DMS114 treated with DMSO at 0.1 percent for 48 hours (cell line): ENCODE data around the gene FOXQ1.
"Not testable (repeated sequence)": the region's sequence is repeated elsewhere in the genome, so short reads cannot be mapped to it uniquely, and the experiment has no call there.

Experiments used
- DNase-seq: peaks from one replicate; lab custom pipeline; 2025; ENCODE audit not compliant: unreplicated experiment; lab: John Stamatoyannopoulos, UW

FOXQ1 gene

DNA sequence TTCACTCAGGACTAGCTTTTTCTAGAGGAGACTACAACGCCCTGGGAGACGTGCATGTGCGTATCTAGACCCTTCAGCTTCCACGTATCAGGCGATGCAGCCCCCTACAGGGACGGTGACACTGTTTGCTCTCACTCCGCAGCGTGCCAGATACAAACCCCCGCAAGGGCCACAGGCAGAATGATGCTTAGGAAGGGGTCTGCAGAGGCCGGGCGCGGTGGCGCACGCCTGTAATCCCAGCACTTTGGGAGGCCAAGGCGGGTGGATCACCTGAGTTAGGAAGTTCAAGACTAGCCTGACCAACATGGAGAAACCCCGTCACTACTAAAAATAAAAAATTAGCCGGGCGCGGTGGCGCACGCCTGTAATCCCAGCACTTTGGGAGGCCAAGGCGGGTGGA lies 6.7 kb downstream of the FOXQ1 start:
- not testable (repeated sequence) for DNase-seq

DNA sequence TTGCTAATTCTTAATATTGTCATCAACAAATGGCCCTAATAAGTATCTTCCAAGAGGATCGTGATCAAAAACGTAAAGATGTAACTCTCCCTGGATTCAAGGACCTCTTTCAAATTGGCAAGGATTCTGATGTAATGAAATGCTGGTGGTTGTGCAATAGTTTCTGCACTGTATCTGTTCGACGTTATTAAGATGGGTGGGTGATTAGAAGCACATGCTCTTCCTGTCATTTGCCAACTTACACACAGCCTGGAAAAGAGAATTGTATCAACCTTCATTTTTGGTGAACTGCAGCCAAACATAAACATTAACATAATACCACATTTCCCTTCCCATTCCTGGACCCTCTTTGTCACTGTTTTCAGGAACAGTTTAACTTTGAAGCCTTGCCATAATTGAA lies 9.8 kb downstream of the FOXQ1 start:
- DNase-seq, result no peak

DNA sequence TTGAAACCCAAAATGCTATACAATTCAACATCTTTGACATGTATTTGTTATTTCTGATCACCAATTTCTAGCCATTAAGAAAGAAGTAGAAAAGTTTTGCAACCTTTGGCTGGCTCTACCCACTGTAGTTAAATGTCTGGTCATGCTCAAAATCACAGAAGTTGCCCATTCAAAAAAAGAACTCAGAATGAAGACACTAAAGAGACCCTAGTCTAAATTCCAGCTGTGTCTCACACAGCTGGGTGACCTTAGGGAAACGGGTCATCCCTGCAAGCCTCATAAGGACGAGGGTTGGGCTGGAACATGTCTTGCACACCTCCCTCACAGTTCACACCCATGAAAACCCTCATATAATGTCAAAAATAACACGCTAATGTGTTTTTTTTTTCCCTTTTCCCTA lies 10.3 kb downstream of the FOXQ1 start:
- DNase-seq, result no peak

DNA sequence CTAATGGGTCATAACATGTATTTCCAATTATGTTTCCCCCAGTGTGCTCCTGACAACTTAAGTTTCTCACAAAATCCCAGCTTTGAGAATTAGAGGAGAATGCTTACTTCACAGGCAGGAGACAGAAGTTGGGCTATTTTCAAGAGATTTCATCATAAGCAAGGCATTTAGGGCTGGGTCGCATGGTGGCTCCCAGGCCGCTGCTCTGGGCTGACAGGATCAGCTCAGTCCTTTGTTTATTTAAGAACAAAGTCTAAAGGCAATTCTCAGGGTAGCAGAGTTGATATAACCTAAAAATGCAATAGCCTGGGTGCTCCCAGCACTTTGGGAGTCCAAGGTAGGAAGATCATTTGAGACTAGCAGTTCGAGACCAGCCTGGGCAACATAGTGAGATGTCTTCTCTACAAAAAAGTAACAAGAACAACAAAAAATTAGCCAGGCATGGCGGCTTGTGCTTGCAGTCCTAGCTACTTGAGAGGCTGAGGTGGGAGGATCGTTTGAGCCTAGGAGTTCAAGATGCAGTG lies 10.9 kb downstream of the FOXQ1 start:
- no peak for DNase-seq

DNA sequence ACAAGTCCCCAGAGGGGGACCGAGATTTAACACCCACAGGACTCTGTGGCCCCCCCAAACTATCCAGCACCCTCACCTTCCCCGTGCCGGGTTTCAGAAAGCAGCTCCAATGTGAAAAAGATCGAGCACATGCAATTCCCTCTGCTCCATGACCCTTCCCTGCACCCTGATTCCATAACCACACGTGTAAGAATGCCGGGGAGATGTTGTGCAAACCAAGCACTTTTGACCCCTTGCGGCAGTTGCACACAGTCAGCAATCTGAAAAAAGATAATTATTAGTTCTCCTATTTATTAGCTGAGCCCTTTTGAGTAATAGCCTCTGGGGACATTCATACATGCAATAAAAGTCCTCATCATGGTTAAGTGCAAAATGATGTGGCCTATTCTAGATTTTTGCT lies 13.0 kb downstream of the FOXQ1 start:
- DNase-seq, result no peak

DNA sequence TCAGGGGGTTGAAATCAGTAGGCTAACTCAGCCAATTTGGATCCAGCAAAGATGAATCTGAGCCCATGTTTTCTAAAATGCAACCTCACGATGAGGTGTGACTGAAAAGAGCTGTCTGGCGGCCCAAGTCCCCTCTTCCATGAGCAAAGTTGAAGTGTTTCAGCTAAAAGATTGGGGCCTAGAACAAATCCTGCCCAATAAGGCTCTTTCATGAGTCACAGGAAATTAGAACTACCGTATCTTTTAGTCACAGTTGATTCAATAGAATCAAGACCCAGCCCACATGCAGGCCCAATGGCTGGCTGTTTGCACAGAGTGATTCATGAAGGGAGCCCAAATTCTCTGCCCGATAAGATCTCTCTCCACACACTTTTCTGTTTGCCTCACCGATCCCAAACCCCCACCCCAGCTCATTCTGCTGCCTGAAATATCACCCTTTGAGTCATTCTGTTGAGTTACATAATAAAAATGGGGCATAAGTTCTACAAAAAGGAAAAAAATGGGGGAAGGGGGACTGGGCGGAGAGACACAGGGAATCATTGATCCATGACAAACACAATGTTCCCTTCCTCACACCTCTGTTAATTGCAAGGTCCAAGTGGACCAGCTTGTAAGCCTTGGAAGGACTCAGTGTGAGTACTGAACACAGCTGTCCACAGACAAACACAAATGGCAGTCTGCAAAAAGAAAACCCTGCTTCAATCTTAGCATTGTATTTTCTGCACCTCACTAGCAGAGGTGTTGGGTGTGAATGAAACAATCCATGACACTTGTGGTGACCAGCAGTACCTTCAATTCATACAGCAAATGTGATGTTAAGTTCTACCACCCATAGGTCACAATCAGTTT lies 13.8 kb downstream of the FOXQ1 start:
- DNase-seq, result no peak

DNA sequence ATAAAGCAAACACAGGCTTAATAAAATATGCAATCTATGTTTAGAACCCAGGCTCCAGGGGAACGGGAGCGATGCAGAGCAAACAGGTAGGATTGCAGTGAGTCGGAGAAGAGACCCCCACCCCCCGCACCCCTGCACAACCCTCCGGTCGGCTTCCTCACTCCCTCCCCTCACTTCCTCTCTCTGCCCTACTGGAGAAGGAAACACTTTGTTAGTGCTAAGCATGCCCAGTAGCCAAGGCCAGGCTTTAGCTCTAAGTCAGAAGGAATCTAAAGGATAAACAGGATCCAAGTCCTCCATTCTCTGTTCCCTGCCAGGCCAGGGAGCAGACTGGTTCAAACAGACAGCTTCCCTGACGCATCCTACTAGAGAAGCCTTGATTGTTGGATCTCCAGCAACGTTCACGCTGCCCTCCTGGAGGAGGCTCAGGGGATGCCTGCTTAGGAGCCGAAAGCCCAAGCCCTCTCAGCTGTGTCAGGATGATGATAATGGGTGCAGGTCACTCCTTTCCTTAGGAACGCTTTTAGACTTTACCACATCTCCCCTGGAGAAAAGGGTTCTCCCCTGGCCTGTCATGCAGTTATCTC lies 14.7 kb downstream of the FOXQ1 start:
- no peak for DNase-seq

DNA sequence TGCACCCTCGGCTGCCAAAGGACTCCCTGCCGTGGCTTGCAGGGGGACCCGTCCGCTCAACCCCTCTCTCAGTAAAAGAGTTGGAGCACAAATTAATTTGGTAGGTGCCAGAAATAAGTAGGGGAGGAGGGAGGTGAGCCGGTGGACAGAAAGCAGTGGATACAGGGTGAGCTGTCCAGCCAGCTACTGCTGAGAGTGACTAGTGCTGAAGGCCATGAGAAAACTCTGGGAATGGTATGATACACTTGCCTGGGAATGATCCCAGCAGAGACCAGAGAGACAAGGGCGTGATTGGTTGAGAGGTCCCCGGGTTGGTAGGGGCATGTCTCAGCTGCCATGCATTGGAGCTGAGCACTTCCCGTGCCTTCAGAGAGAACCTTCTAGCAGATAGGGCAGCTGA lies 15.7 kb downstream of the FOXQ1 start:
- DNase-seq, result no peak

DNA sequence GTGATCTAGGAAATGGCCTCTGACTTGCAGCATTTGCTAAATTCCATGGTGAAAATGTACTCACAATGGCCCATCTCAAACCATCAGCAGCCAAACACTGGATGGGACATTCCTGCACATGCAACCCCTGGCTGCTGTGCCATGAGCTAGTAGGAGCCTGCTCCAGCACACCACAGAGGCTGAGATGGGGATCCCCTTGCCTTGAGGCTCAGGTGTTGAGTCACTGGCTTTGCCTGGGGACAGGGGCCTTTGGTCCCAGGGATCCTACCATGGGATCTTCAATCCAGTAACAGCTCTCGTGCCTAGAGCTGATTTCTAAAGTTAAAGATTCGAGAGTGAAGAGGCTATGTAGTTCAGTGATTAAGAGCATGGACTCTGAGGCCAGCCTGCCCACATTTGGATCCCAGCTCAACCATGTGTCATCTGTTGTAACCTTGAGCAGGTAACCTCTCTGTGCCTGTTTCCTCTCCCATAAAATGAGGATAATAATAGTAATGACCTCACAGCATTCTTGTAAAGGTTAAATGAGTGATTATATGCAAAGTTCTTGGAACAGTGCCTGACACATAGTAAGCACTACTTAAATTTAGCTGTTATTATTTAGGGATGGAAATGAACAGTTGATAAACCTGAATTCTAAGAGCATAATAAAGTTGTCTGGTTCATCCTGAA lies 16.4 kb downstream of the FOXQ1 start:
- DNase-seq, result no peak

DNA sequence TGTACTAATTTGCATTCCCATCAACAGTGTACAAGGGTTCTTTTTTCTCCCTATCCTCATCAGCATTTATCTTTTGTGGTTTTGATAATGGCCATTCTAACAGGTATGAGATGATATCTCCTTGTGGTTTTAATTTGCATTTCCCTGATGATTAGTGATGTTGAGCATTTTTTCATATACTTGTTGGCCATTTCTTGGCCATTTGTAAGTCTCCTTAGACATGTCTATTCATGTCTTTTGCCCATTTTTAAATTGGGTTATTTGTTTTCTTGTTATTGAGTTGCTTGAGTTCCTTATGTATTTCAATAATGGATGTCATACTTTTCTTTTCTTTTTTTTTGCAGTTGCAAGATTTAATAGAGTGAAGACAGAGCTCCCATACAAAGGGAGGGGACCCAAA lies 17.8 kb downstream of the FOXQ1 start:
- DNase-seq, result no peak

DNA sequence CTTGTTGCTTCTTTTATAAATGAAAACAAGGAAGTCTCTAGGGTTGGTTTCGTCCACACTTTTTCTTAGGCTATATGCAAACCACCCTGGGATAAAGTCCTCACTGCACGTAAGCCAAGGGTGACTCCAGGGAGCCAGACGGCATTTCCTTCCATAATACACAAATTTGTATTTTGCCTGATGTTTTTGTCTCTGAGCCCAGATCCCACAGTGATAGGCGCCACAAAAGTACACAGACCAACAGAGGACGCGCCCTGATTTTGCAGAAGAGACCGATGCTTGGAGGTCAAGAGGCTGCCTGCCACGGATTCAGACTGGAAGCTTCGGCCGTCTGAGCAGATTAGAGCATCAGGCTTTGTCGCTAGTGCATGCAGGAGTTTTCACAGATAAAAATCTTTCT lies 22.8 kb downstream of the FOXQ1 start:
- no peak for DNase-seq

DNA sequence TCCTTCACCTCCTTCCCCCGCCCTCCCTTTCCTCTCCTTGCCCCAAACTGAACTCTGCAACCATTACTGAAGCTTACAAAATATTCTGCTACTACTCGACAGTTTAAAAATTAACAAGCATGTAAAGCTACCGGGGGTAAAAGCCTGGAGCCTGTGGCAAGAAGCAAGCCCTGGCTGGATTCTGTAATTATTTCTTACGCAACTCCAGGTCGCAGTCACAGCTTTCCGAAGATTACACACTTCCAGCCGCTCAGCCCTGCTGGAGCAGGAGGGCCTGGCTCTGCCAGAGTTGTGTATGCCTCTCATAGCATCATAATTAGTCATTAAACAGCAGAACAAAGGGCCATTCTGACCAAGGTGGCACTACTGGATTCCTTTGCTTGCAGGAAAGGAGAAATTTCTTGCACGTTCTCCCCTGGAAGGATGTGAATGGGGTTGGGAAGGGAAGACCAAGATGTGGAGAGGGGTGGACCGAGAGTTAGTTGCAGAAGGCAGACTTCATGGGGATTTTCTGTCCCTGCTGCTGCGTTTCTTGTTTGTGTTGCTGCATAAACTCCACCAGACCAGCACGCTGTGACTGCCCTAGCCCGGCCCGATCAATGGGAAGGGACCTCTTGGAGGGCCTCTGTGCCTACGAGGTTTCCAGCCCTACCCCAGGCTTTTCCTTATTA lies 23.6 kb downstream of the FOXQ1 start:
- DNase-seq, result no peak

DNA sequence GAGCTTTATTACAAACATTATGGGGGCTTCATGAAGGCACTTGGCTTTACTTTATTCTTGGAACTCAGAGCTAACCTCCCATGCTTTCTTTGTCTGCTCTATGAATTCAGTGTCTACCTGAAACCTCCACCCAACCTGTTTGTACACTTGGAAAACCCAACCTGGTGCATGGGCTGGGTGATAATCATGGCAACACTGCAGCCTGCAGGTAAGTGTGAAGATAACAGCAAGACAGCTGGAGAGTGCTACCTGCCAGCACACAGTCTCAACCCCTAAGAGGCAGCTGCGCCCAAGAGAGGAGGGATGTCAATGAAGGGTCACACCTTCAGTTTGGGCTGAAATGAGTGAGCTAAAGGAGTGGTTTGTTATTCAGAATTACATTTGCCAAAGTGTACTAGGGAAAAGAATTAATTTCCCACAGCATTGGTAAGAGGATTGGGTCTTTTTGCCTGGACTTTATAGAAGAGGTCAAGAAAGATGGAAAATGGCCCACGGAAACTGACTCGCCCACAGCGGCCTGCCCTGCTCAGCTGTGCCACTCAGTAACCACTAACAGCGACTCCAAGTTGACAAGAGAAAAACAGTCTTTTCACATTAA lies 24.4 kb downstream of the FOXQ1 start:
- no peak for DNase-seq

DNA sequence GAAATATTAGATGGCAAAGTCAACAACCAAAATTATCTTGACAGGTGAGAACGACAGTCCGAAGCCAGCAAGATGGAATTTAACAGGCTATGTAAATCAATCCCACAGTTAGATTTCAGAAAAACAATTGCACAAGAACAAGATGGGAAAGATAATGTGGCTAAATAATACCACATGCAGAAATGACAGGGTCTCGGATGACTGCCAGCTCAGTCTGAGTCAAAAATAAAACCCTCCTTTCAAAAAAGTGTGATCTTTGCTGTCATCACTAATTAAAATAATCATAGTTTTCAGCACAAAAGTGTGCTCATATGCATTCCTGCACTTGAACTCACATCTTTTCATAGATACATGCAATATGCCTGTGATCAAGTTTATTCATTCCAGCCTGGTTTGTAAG lies 25.9 kb downstream of the FOXQ1 start:
- DNase-seq, result no peak

DNA sequence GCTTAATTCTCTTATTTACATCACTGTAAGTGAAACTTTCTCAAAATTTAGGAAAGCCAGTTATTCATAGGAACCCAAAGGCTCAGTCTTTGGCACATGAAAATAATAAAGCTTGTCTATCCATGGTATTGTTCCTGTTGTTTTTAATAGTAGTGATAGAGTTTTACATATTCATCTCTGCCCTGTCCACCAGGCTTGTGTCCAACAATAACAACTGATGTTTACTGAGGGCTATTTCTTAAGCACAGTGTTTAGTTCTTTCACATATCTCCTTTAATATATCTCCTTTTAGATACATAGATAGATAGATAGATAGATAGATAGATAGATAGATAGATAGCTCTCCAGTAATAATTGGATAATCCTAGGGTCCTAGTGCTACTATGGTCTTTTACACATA lies 34.2 kb downstream of the FOXQ1 start:
- no peak for DNase-seq

DNA sequence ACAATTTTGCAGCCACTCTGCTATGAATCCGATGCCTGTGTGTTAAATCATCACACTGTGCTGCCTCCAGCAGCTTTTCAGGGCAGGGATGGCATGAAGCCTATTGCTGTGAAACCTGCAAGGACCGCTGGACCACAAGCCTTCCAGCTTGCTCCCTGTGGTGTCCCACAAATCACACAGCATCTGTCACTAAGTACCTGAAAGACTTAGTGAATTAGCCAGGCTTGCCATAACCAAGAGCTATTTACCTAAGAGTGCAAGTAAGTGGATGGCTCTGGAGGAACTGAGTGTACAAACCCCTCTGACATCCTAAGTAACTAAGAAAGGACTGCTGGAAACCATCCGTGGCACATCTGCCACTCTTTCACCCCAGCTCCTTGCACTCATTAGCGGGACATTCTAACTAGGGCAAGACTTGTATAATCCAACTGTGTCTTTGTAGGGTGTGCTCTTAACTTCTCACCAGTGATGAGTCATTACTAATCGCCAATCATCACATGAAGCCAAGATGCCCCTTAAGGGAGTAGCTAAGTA lies 34.7 kb downstream of the FOXQ1 start:
- no peak for DNase-seq

DNA sequence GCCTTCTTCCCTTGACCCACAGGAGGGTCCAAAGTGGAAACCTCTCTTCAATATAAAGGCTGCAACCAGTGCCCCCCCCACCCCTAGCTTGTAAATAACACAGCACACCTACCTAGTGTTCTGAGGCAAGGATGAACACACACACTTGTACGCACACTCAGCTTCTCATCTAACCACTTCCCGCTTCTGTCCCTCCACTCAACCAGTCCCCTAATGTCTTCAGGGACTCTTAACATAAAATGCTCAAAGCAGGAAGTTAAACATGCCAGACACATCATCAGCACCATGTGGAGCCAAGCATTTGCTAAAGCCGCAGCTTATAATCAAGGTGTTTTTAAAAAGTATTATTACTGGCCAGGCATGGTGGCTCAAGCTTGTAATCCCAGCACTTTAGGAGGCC lies 35.3 kb downstream of the FOXQ1 start:
- DNase-seq, result no peak

DNA sequence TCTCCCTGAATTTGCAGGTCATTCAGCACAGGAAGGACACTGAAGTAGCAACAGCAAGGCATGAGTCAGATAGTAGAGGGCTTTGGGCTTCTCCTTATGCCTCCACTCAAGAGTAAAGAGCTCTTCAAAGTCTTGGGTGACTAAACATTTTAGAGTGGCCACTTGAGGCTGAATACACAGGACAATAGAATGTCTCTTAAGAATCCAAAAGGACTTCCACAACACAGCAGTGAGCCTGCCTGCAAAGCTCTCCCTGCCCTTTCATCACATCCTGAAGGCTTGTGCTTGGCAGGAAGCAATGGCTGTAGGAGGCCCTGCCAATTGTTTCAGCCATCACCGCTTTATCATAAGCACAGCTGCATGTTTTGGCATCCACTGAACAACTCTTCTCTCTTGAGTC lies 36.8 kb downstream of the FOXQ1 start:
- DNase-seq, result no peak

DNA sequence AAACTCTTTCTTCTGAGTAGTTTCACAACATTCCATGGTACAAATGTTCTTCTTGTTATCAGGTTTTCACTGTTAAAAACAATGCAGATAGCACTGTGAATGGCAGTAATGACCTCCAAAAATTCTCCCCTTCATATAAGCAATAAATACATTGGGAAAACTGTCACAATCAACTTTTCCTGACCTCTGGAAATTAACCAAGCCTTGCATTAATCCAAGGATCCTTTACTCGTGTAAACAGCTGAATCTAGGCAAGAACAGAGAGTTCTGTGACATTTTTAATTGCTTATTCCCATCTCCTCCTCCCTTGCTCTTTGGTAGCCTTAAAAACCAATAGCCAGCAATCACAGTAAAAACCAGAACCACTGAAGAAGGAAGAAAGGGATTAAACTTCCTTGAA lies 37.8 kb downstream of the FOXQ1 start:
- no peak for DNase-seq

DNA sequence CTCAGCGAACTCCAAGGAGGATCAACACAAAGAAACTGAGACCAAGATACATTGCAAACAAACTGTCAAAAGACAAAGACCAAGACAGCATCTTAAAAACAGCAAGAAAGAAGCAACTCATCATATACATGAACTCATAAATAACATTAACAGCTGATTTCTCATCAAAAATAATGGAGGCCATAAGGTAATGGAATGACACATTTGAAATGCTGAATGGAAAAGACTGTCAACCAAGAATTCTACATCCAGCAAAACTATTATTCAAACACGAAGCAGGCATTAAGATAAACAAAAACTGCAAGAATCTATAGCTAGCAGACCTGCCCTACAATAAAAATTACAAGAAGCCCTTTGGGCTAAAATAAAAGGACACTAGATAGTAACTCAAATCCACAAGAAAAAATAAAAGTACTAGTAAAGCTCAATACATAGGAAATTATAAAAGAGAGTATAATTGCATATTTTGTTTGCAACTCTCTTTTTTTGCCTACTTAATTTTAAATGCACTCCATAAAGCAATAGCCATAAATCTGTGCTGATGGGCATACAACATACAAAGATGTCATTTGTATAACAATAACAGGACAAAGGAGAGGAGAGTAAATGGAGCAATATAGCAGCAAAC lies 39.6 kb downstream of the FOXQ1 start:
- no peak for DNase-seq
